Memory B cell (primary cell): ENCODE data around the gene IMPG2.

Source experiments
- ATAC-seq: fragments of 150-1000 bp; cut with Tn5 transposase; 2 replicates; pipeline ENCODE4 v1.10.0; 2021; ENCODE audit warnings: low read depth, mild to moderate bottlenecking, moderate library complexity
- DNase-seq, 2 donors: peaks; one replicate each; pipeline ENCODE4 v3.0.0; 2022; ENCODE audit warnings: low spot score in 2 of 2
- H3K27ac Mint-ChIP-seq: one replicate; pipeline ENCODE4 v1.8.0; 2022; ENCODE audit warnings: mild to moderate bottlenecking, moderate library complexity, mixed read lengths
- H3K27me3 Mint-ChIP-seq: one replicate; pipeline ENCODE4 v1.8.0; 2022; ENCODE audit warnings: mixed read lengths
- H3K36me3 Mint-ChIP-seq: one replicate; pipeline ENCODE4 v1.8.0; 2022; ENCODE audit warnings: mild to moderate bottlenecking, mixed read lengths
- H3K4me1 Mint-ChIP-seq: one replicate; pipeline ENCODE4 v1.8.0; 2022; ENCODE audit warnings: mixed read lengths
- H3K4me3 Mint-ChIP-seq: one replicate; pipeline ENCODE4 v1.8.0; 2022; ENCODE audit warnings: mild to moderate bottlenecking, moderate library complexity, mixed read lengths
- H3K9me3 Mint-ChIP-seq: one replicate; pipeline ENCODE4 v1.8.0; 2022; ENCODE audit warnings: mixed read lengths

The IMPG2 gene

DNA sequence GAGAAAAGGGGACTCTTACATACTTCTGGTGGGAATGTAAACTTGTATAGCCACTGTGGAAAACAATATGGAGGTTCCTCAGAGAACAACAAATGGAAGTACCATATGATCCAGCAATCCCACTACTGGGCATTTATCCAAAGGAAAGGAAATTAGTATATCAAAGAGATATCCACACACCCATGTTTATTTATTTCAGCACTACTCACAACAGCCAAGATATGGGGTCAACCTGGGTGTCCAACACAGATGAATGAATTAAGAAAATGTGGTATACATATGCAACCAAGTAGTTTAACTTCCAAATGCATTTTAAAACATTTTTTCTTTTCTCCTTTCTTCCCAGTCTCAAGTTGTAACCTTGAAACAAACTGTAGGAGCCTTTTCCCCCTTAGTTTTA lies 54.3 kb downstream of the IMPG2 start:
- peaks cover 3% of the 10 kb centered on the region for H3K4me1 Mint-ChIP-seq
- H3K27ac Mint-ChIP-seq = no peak overlapping the region
- no peak for DNase-seq
- H3K36me3 Mint-ChIP-seq = peaks cover 3% of the 10 kb centered on the region
- H3K4me3 Mint-ChIP-seq = no peak overlapping the region
- no peak for ATAC-seq
- H3K9me3 Mint-ChIP-seq = peaks cover 2% of the 10 kb centered on the region
- no peaks in the 10 kb centered on the region for H3K27me3 Mint-ChIP-seq

DNA sequence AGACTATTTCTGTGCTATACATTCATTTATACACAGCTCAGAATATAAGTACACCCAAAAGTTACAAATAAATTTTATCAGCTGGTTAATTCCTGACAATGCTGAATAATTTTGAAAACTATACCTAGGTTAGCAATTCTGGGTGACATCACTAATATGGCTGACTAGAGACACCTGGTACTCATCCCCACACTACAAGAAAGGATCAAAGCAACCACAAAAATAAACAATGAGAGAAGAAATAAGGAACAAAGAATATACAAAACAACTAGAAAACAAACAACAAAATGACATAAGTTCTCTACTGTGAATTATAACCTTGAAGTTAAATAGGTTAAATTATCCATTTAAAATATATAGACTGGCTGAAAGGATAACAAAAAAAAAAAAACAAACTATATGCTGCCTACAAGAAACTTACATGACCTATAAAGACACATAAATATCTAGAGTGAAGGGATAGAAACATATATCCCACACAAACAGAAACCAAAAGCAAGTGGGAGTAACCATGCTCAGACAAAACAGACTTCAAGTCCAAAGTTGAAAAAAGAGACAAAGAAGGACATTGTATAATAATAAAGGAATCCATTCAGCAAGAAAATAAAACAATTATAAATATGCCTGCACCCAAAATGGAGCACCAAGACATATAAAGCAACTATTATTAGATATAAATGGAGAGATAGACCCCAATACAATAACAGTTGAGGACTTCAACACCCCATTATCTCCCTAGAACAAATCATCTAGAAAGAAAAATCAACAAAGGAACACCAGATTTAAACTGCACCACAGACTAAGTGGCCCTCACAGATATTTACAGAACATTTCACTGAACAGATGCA lies 57.8 kb downstream of the IMPG2 start:
- no peak overlapping the region for H3K27ac Mint-ChIP-seq
- H3K4me1 Mint-ChIP-seq = peaks cover 3% of the 10 kb centered on the region
- no peak for DNase-seq
- H3K36me3 Mint-ChIP-seq = peaks cover 3% of the 10 kb centered on the region
- no peaks in the 10 kb centered on the region for H3K27me3 Mint-ChIP-seq
- no peak for ATAC-seq
- H3K9me3 Mint-ChIP-seq = peaks cover 2% of the 10 kb centered on the region
- no peak overlapping the region for H3K4me3 Mint-ChIP-seq

DNA sequence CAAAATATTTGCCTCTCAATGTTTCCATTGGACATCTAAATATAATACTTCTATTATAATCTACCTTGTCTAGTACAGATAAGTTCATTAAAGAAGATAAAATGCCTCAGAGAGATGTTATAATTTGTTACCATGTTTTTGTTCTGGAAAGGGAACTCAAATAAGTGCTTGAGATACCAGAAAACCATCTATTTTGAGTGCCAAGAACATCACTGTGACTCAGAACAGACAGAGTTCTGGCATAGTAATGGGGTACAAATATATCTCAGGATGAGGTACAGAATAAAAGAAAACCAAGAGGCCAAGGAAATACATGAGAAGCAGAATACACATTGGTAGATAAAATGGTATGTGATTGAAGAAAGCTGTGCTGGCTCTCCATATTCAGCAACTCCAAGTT lies 58.9 kb downstream of the IMPG2 start:
- DNase-seq = no peak
- Mint-ChIP-seq H3K9me3 (peaks cover 2% of the 10 kb centered on the region), H3K4me1 (peaks cover 3% of the 10 kb centered on the region), H3K27me3 (no peaks in the 10 kb centered on the region), H3K36me3 (peaks cover 7% of the 10 kb centered on the region), H3K4me3 (no peak overlapping the region), H3K27ac (no peak overlapping the region)
- no peak for ATAC-seq

DNA sequence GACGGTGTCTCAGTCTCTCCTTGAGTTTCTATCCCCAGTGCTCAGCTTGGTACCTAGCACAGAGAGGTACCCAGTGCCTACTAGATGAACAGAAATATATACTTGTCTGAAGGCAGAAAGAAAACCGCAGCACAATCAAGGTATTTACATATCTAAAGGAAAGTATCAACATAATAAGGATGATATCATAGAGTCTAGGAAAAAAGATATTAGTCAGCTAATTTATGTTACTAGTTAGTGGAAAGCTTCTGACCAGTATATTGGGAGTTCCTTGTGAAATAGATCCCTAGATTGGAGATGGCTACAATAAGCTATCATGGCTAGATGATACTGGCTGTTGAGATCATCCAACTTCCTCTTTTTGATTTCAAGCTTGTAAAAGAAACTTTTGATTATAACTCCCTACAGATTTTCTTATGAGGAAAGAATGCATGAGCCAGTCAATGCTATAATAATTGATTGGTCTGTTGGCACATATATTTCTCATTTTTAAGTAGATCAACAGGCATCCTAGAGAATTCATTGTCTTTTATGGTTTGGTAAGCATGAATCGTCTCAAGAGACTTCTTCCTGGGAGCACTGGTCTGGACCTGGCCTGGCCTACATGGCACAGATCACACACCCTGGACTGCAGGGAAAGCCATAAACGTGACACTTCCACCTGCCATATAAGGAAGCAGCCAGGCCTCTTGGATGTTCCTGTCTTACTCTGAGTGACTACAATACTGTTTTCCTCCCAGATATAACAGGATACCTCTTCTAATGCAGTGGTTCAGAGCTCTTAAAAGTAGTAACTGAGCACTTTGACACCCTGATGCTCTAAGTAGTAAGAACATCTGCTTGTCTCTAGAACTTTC lies 60.7 kb downstream of the IMPG2 start:
- peaks cover 3% of the 10 kb centered on the region for H3K4me1 Mint-ChIP-seq
- DNase-seq (no peak), ATAC-seq (no peak)
- H3K36me3 Mint-ChIP-seq = peaks cover 7% of the 10 kb centered on the region
- H3K27ac Mint-ChIP-seq = no peak overlapping the region
- no peak overlapping the region for H3K4me3 Mint-ChIP-seq
- peaks cover 2% of the 10 kb centered on the region for H3K9me3 Mint-ChIP-seq
- no peaks in the 10 kb centered on the region for H3K27me3 Mint-ChIP-seq

DNA sequence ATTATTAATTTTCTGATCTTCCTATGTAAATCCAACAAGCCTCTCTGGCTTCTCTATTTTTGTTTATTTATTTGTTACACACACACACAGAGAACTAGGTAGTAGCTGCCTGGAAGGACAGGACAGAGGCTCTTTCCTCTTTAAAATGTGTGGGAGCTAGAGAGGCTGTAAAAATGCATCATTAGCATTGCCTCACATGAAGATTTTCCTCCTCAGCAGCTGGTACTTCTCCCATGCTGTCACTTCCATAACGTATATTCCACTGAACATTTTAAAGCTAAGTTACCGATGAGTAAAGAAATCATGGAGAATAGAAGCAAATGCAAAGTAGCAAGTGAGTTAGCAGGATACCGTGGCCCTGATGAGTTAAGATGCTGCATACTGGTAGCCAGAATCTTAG lies 63.9 kb downstream of the IMPG2 start:
- DNase-seq = no peak
- Mint-ChIP-seq H3K27ac (no peak overlapping the region), H3K9me3 (no peaks in the 10 kb centered on the region), H3K4me1 (no peaks in the 10 kb centered on the region), H3K36me3 (peaks cover 6% of the 10 kb centered on the region), H3K27me3 (no peaks in the 10 kb centered on the region), H3K4me3 (no peak overlapping the region)
- ATAC-seq = no peak

DNA sequence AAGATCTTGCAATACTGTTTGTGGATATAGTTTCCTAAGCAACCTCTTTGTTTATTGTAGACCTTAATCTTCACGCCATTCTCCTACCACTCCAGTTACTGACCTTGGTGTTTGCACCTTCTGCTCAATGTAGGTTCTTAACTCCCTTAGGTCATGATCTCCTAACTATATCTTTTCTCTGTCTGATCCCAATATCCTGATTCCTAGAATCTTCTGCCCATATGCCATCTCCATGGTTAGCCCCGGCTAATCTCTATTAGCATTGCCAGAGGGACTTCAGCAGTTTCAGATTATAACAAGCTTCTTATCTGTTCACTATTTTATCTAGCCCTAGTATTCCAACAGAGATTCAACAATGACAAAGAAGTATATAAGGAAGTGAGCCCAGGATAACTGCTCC lies 64.9 kb downstream of the IMPG2 start:
- ATAC-seq (no peak), DNase-seq (no peak)
- H3K9me3 Mint-ChIP-seq = no peaks in the 10 kb centered on the region
- H3K27ac Mint-ChIP-seq = no peak overlapping the region
- no peaks in the 10 kb centered on the region for H3K27me3 Mint-ChIP-seq
- H3K4me3 Mint-ChIP-seq = no peak overlapping the region
- peaks cover 6% of the 10 kb centered on the region for H3K36me3 Mint-ChIP-seq
- H3K4me1 Mint-ChIP-seq = no peaks in the 10 kb centered on the region

DNA sequence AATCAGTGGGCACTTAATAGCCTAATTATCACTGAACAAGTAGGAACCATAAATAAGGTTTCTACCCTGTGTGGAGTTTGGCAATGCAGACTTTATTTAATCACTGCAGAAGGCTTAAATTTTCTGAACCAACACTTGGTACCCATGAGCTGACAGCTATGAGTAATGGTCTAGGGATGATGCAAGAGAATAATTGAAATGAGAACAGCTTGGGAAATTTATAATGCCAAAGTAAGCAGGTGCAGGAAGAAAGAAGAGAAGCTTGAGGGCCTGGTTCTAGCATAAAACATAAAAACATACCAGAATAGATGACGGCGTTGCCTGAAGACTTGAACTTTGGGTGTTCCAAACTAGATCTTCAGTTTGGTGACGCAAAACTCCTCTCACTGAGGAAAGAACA lies 67.0 kb downstream of the IMPG2 start:
- no peaks in the 10 kb centered on the region for H3K9me3 Mint-ChIP-seq
- H3K36me3 Mint-ChIP-seq = peaks cover 11% of the 10 kb centered on the region
- peaks cover 5% of the 10 kb centered on the region for H3K4me1 Mint-ChIP-seq
- DNase-seq (no peak), ATAC-seq (no peak)
- no peaks in the 10 kb centered on the region for H3K27me3 Mint-ChIP-seq
- no peak overlapping the region for H3K4me3 Mint-ChIP-seq
- H3K27ac Mint-ChIP-seq = no peak overlapping the region

DNA sequence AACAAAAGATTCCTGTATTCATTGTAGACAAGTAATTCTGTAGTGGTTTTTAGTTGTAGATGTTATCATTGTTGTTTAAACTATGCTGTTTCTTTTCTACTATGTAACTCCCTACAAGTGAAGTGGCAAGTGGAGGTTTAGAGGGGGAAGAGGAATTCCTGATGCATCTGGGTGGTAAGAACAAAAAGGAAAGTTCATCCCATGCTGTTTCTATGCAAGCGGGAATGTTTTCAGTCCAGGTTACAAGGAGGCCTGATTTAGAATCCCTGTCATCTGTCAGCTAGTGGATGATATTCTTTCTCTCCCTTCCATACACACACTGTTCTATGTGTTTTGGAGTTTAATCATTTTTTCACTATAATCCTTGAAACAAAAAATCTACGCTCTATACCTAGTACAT lies 67.4 kb downstream of the IMPG2 start:
- peaks cover 5% of the 10 kb centered on the region for H3K4me1 Mint-ChIP-seq
- ATAC-seq (no peak), DNase-seq (no peak)
- no peak overlapping the region for H3K4me3 Mint-ChIP-seq
- no peaks in the 10 kb centered on the region for H3K9me3 Mint-ChIP-seq
- no peak overlapping the region for H3K27ac Mint-ChIP-seq
- H3K36me3 Mint-ChIP-seq = peaks cover 11% of the 10 kb centered on the region
- H3K27me3 Mint-ChIP-seq = no peaks in the 10 kb centered on the region

DNA sequence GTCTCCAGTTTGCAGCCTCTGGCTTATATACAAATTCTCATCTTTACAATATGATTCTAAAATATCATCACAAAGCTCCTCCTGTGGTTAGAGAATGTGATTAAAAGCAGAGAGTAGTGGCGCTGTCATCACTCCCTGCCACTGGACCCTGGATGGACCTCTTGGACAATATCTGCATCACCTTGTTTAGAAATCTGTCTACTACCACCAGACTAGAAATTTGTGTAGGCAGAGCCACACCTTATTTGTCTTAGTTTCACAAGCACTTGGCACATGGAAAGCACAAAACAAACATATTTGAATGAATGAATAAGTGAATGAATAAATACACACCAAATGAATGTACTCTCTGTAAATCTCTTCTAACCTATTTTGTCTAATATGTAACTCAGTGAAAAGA lies 68.1 kb downstream of the IMPG2 start:
- Mint-ChIP-seq H3K9me3 (no peaks in the 10 kb centered on the region), H3K36me3 (peaks cover 11% of the 10 kb centered on the region), H3K27me3 (no peaks in the 10 kb centered on the region), H3K27ac (no peak overlapping the region), H3K4me3 (no peak overlapping the region), H3K4me1 (peaks cover 5% of the 10 kb centered on the region)
- no peak for DNase-seq
- ATAC-seq = no peak

DNA sequence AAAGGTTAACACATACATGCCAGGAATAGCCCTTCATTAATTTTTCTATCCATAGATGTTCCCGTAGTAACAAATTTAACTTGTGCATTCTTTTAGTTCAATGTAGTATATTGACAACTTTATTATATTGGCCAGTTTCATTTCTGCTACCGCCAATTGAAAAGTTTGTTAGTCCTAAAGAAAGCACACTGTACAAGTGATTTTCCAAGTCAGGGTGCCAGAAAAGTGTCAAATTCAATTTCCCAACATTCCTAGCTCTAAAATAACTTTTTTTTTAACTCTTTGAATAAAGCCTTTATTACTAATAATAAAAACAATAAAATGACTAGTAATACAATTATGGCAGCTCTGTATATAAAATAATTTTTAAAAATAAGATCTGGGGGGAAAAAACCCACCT lies 68.9 kb downstream of the IMPG2 start:
- Mint-ChIP-seq H3K36me3 (peaks cover 6% of the 10 kb centered on the region), H3K27me3 (no peaks in the 10 kb centered on the region), H3K4me3 (no peak overlapping the region), H3K27ac (no peak overlapping the region), H3K9me3 (no peaks in the 10 kb centered on the region), H3K4me1 (peaks cover 5% of the 10 kb centered on the region)
- ATAC-seq (no peak), DNase-seq (no peak)

DNA sequence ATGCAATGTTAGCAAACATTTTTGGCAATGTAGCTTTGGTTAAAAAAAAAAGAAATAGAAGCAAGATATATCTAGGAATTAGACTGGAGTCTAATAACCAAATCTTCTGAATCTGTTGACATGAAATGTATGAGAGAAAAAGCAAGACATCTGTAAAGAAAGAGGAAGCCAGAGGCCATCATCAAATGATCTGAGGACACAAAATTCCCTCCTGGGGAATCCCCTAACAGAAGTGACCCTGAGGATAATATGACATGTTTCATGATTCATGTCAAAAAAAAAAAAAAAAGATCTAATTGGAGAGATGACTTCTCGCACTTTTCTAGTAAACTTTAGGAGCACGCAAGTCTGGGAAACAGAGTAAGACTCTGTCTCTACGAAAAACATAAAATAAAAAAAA lies 70.9 kb downstream of the IMPG2 start:
- H3K27ac Mint-ChIP-seq = no peak overlapping the region
- DNase-seq = no peak
- peaks cover 5% of the 10 kb centered on the region for H3K4me1 Mint-ChIP-seq
- peaks cover 10% of the 10 kb centered on the region for H3K36me3 Mint-ChIP-seq
- no peaks in the 10 kb centered on the region for H3K9me3 Mint-ChIP-seq
- H3K27me3 Mint-ChIP-seq = no peaks in the 10 kb centered on the region
- ATAC-seq = peak; percentile 50
- H3K4me3 Mint-ChIP-seq = no peak overlapping the region

DNA sequence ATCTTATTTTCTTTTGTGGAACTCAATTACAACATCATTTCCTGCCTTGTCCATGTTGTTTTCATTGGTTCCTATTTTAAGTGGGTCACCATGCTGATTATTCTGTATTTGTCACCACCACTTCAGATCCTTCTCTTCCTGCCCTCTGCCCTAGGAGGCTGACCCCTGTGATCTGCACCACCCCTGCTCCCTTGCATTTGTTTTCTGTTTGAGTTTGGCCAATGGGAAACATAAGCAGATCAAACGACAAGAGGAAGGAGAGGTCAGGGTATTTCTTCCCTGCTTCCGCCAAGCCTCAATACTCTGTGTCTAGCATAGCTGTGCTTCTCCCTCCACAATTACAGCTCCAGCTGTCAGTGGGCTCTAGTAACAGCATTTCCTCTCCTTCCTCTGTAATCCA lies 71.6 kb downstream of the IMPG2 start:
- Mint-ChIP-seq H3K4me1 (peaks cover 5% of the 10 kb centered on the region), H3K4me3 (no peak overlapping the region), H3K27me3 (no peaks in the 10 kb centered on the region), H3K27ac (no peak overlapping the region), H3K36me3 (peaks cover 12% of the 10 kb centered on the region), H3K9me3 (no peaks in the 10 kb centered on the region)
- no peak for ATAC-seq
- no peak for DNase-seq

DNA sequence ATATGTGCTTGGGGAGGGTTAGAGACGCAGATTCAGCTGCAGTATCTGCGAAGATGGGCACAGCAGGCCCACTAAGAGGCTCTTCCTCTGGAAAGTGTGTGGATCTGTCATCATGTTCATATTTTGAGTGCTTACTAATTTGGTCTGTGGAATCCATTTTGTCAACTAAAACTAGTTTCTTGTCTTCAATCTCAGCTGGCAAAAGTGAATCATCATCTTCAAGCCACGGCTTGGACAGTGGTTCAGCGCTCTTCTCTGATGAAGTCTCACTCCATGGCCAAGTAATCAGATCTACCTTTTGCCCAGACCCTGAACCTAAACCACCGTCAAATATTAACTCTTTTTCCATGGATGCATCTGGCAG lies 76.2 kb downstream of the IMPG2 start:
- ATAC-seq (no peak), DNase-seq (no peak)
- Mint-ChIP-seq H3K27me3 (no peaks in the 10 kb centered on the region), H3K27ac (no peak overlapping the region), H3K4me3 (no peak overlapping the region), H3K9me3 (peaks cover 3% of the 10 kb centered on the region), H3K36me3 (peaks cover 18% of the 10 kb centered on the region), H3K4me1 (peaks cover 4% of the 10 kb centered on the region)

DNA sequence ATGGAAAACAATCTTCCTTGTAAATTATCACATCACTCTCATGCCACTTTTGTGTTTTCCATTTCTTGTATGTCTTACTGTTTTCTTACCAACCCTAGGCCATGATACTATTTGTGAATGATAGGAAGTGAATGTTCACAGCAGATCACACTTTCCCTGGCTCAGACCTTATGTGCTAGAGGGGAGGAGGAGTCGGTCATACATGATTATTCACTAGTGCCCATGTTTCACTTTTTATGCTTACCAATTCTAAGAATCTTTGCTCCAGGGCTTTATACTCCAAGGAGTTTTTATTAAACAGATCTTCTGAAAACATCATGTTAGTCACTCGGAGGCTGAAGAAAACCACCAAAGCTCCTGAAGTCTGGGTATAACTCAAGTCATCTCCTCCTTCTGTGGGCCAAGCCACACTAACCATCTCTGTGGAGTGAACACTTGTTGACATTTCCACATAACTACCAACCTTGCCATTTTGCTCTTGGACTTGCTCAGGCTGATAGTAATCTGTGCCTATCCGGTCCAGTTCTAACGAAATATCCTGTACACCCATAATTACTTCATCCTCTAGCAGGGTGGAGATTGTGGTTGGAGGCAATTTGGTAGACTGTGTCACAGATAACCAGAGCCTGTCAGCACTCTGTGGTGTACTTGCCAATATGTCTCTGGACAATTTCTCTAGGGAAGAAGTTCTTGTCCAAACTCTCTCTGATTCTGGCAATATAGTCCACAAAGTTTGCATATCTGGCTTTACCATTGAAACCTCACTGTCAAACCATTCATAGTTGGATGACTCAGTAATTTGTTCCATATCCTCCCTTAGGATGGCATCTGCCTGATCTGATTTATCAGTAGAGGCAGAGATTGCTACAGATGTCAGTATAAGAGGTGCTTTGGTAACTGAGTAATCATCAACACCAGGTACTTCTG lies 76.8 kb downstream of the IMPG2 start:
- no peaks in the 10 kb centered on the region for H3K4me1 Mint-ChIP-seq
- H3K27ac Mint-ChIP-seq = no peak overlapping the region
- no peaks in the 10 kb centered on the region for H3K27me3 Mint-ChIP-seq
- peaks cover 3% of the 10 kb centered on the region for H3K9me3 Mint-ChIP-seq
- no peak for DNase-seq
- peaks cover 14% of the 10 kb centered on the region for H3K36me3 Mint-ChIP-seq
- H3K4me3 Mint-ChIP-seq = no peak overlapping the region
- ATAC-seq = no peak
